ENCODE data around the gene GLO1. TPM values are rescaled to one million over a fixed set of nuclear protein-coding genes. Genes with fewer than 3 reads are reported as not detected.

GLO1 gene
- total RNA-seq, 1 experiment from 2014 or later = 188 TPM

GRCh38 chr6:38713812-38714211 is 10.9 kb upstream of the GLO1 start:
- Histone ChIP-seq H3K9me3 (ENCODE audit: control insufficient read depth, low read depth, low read length) (no peaks in the 10 kb centered on the region), H3K14ac (ENCODE audit: insufficient read depth, low read length) (no peak overlapping the region), H3K4me1 (ENCODE audit: insufficient read depth, low read length) (no peaks in the 10 kb centered on the region; the same call in 1 of the 2 replicates), H3K56ac (ENCODE audit: insufficient read length, low read depth, low read length) (no peak overlapping the region), H2BK5ac (ENCODE audit: insufficient read length, low read length) (no peak overlapping the region), H4K91ac (ENCODE audit: insufficient read length, low read depth, low read length) (no peak overlapping the region), H3K27ac (ENCODE audit: insufficient read length, low read depth, low read length) (no peak overlapping the region), H2BK120ac (ENCODE audit: low read depth, low read length, poor library complexity, severe bottlenecking) (no peak overlapping the region), H3K27me3 (ENCODE audit: insufficient read depth, low read length) (peaks cover 3% of the 10 kb centered on the region; the same call in 1 of the 2 replicates), H3K79me2 (ENCODE audit: insufficient read depth, low read length) (no peaks in the 10 kb centered on the region), H3K9ac (ENCODE audit: extremely low read depth, insufficient read length, low read length) (no peak overlapping the region), H4K20me1 (ENCODE audit: control insufficient read depth, insufficient read depth, insufficient read length) (no peaks in the 10 kb centered on the region), H4K8ac (replicated peaks; ENCODE audit: insufficient read length, low read depth, low read length) (no peak overlapping the region), H3K79me1 (ENCODE audit: insufficient read depth, low read depth, low read length, poor library complexity, severe bottlenecking) (no peaks in the 10 kb centered on the region), H2BK15ac (ENCODE audit: low read depth, low read length) (no peak overlapping the region), H2BK20ac (ENCODE audit: low read depth, low read length, poor library complexity, severe bottlenecking) (no peak overlapping the region), H2AK5ac (ENCODE audit: insufficient read length, low read length) (no peak overlapping the region), H3K23ac (ENCODE audit: insufficient read length, low read depth, low read length) (no peak overlapping the region), H2AFZ (ENCODE audit: low read length) (no peak overlapping the region), H3K4me2 (ENCODE audit: insufficient read depth, insufficient read length, low read length) (no peak overlapping the region), H3K18ac (ENCODE audit: insufficient read length, low read depth, low read length) (no peak overlapping the region), H3K4ac (ENCODE audit: low read depth, low read length) (no peak overlapping the region), H2BK12ac (ENCODE audit: insufficient read length, low read depth, low read length) (no peak overlapping the region), H3T11ph (ENCODE audit: low read length) (no peak overlapping the region), H3K23me2 (ENCODE audit: insufficient read length, low read depth, low read length, poor library complexity, severe bottlenecking) (no peaks in the 10 kb centered on the region), H4K5ac (ENCODE audit: insufficient read length, low read depth, low read length) (no peak overlapping the region)
- no peak overlapping the region for H3K4me3 Mint-ChIP-seq
- no peak overlapping the region; a peak in 1 of 7 replicates for H3K27ac Mint-ChIP-seq
- no peak for TF ChIP-seq CTCF (conservative IDR thresholded peaks at IDR 0.05)
- peaks cover 7% of the 10 kb centered on the region; the same call in 1 of the 2 replicates for H3K27me3 Mint-ChIP-seq (ENCODE audit: low read depth)
- peaks cover 0 to 12% (median 9%) of the 10 kb centered on the region in 3 experiments; a peak in 4 of 7 replicates for H3K36me3 Mint-ChIP-seq (ENCODE audit: insufficient read depth in 1 of 3, low read depth in 3 of 3)
- H3K9me3 Mint-ChIP-seq = peaks cover 0 to 13% of the 10 kb centered on the region in 2 experiments; a peak in 4 of 5 replicates
- WGBS (ENCODE audit: extremely low coverage, insufficient read length, low lambda C conversion rate) = no CpG with 5 or more reads among the region's 6 CpGs
- H3K4me1 Mint-ChIP-seq = peaks cover 5 to 9% of the 10 kb centered on the region in 2 experiments; a peak in 2 of 4 replicates
- no peak for DNase-seq
